ENCODE results near the gene FAM174C. TPM values are rescaled to one million over a fixed set of nuclear protein-coding genes. Genes with fewer than 3 reads are reported as not detected.

FAM174C gene
- total and polyA plus RNA-seq, 4 donors: 14.6 to 79.8 (median 33.8) TPM

DNA sequence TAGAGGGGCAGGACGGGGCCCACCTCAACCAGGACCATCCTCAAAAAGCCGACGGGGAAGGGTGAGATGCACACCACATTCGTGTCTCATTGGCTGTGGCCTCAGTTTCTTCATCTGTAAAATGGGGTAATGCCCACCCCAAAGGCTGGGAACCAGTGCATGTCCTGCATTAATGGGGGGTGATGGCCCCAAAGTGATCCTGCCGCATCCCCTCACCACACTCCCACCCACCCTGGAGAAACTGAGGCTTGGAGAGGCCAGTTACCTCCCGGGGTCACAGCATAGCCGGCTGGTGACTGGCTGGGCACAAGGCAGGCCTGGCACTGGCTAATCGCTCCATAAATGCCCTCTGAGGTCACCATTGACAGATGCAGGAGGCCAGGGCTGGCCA lies 27.6 kb upstream of the FAM174C start:
- DNase-seq (ENCODE audit: low spot score): no peak
- H3K4me1 ChIP-seq (ENCODE audit: control insufficient read depth in 4 of 4, insufficient read depth in 4 of 4, low read length in 3 of 4): peaks cover 26 to 69% (median 48%) of the 10 kb centered on the region in 4 donors
- H3K36me3 ChIP-seq (ENCODE audit: control insufficient read depth in 4 of 4, insufficient read depth in 3 of 4, low read depth in 1 of 4, low read length in 3 of 4): peaks cover 0 to 4% (median 0%) of the 10 kb centered on the region in 4 donors
- H3K4me3 ChIP-seq (ENCODE audit: low read depth in 1 of 3, low read length in 3 of 3): peak overlapping the region in 2 of 3 donors; percentile 41 to 75
- no peaks in the 10 kb centered on the region for H3K9me3 ChIP-seq (ENCODE audit: control insufficient read depth in 4 of 4, low read length in 3 of 4)
- peak overlapping the region; percentile 97 to 99 for H3K27ac ChIP-seq (ENCODE audit: low read depth in 1 of 2, low read length in 2 of 2)
- H3K27me3 ChIP-seq (ENCODE audit: control insufficient read depth in 4 of 4, insufficient read depth in 4 of 4, low read length in 3 of 4): no peaks in the 10 kb centered on the region
- WGBS: 55% methylated on average over 8 of the region's 8 CpGs
- TF ChIP-seq TAF1 (conservative IDR thresholded peaks at IDR 0.05) (no peak), JUND (IDR thresholded peaks at IDR 0.05) (no peak), FOXA2 (IDR thresholded peaks at IDR 0.05) (no peak), EGR1 (IDR thresholded peaks at IDR 0.05; ENCODE audit: low read depth in 2 of 2) (no peak), NR2F2 (IDR thresholded peaks at IDR 0.05) (peak; percentile 31), RXRA (IDR thresholded peaks at IDR 0.05) (peak; percentile 42 to 53), HNF4A (conservative IDR thresholded peaks at IDR 0.05) (no peak), SP1 (IDR thresholded peaks at IDR 0.05) (no peak), YY1 (IDR thresholded peaks at IDR 0.05) (no peak), FOXA1 (IDR thresholded peaks at IDR 0.05) (no peak)
- TF ChIP-seq, protein P1, sequence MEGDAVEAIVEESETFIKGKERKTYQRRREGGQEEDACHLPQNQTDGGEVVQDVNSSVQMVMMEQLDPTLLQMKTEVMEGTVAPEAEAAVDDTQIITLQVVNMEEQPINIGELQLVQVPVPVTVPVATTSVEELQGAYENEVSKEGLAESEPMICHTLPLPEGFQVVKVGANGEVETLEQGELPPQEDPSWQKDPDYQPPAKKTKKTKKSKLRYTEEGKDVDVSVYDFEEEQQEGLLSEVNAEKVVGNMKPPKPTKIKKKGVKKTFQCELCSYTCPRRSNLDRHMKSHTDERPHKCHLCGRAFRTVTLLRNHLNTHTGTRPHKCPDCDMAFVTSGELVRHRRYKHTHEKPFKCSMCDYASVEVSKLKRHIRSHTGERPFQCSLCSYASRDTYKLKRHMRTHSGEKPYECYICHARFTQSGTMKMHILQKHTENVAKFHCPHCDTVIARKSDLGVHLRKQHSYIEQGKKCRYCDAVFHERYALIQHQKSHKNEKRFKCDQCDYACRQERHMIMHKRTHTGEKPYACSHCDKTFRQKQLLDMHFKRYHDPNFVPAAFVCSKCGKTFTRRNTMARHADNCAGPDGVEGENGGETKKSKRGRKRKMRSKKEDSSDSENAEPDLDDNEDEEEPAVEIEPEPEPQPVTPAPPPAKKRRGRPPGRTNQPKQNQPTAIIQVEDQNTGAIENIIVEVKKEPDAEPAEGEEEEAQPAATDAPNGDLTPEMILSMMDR (IDR thresholded peaks at IDR 0.05; ENCODE audit: low read depth, low read length, missing input control): no peak
- TF ChIP-seq, protein P2, sequence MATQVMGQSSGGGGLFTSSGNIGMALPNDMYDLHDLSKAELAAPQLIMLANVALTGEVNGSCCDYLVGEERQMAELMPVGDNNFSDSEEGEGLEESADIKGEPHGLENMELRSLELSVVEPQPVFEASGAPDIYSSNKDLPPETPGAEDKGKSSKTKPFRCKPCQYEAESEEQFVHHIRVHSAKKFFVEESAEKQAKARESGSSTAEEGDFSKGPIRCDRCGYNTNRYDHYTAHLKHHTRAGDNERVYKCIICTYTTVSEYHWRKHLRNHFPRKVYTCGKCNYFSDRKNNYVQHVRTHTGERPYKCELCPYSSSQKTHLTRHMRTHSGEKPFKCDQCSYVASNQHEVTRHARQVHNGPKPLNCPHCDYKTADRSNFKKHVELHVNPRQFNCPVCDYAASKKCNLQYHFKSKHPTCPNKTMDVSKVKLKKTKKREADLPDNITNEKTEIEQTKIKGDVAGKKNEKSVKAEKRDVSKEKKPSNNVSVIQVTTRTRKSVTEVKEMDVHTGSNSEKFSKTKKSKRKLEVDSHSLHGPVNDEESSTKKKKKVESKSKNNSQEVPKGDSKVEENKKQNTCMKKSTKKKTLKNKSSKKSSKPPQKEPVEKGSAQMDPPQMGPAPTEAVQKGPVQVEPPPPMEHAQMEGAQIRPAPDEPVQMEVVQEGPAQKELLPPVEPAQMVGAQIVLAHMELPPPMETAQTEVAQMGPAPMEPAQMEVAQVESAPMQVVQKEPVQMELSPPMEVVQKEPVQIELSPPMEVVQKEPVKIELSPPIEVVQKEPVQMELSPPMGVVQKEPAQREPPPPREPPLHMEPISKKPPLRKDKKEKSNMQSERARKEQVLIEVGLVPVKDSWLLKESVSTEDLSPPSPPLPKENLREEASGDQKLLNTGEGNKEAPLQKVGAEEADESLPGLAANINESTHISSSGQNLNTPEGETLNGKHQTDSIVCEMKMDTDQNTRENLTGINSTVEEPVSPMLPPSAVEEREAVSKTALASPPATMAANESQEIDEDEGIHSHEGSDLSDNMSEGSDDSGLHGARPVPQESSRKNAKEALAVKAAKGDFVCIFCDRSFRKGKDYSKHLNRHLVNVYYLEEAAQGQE (IDR thresholded peaks at IDR 0.05): no peak
- no peak overlapping the region for H3K9ac ChIP-seq (ENCODE audit: low read depth in 1 of 2, low read length in 2 of 2)

DNA sequence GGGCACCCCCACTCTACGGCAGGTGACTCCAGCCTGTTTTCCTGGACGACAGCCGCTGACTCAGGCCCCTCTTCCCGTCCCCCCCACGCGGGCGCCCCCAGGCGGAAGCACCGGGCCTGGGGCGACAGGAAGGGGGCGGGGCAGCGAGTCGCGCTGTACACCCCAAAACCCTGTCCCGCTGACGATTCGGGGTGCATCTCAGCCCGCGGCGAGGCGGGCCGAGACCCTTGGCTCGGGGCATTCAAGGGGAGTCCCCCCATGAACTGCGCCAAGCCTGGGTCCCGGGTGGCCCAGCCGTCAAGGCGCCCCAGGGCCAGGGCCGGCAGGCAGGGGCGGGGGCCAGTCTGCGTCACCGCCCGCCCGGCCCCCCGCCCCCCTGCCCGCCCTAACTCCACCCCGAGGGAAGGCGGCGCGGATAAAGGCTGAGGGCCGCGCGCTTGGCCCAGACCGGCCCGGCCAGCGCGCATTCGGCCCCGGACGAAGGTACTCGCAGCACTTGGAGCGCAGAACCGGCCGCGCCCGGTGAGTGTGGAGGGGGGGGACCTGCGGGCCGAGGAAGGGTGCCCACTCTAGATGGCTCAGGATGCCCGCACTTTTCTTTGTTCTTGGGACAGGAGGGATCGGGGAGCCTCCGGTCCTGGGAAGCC lies 27.1 kb upstream of the FAM174C start, which contains the start of gene MIDN:
Gene MIDN, plus strand, starts transcription at position 445 of the 647 bp plus-strand sequence. CDS start 1,714 bp downstream, outside the sequence.
- H3K27ac ChIP-seq (ENCODE audit: low read depth in 1 of 2, low read length in 2 of 2): peak within 1 kb of the TSS; percentile 97 to 99
- H3K4me3 ChIP-seq (ENCODE audit: low read depth in 1 of 3, low read length in 3 of 3): peak within 1 kb of the TSS; percentile 47 to 75 (median 62)
- peak within 1 kb of the TSS; percentile 10 to 53 for H3K9ac ChIP-seq (ENCODE audit: low read depth in 1 of 2, low read length in 2 of 2)
- H3K27me3 ChIP-seq (ENCODE audit: control insufficient read depth in 4 of 4, insufficient read depth in 4 of 4, low read length in 3 of 4): no peaks in the 10 kb centered on the region
- WGBS: under 1% methylated on average over 60 of the region's 60 CpGs
- no peaks in the 10 kb centered on the region for H3K9me3 ChIP-seq (ENCODE audit: control insufficient read depth in 4 of 4, low read length in 3 of 4)
- peak; percentile 77 for DNase-seq (ENCODE audit: low spot score)
- H3K36me3 ChIP-seq (ENCODE audit: control insufficient read depth in 4 of 4, insufficient read depth in 3 of 4, low read depth in 1 of 4, low read length in 3 of 4): peaks cover 0 to 4% (median 0%) of the 10 kb centered on the region in 4 donors
- peaks cover 26 to 66% (median 44%) of the 10 kb centered on the region in 4 donors for H3K4me1 ChIP-seq (ENCODE audit: control insufficient read depth in 4 of 4, insufficient read depth in 4 of 4, low read length in 3 of 4)
- TF ChIP-seq JUND (IDR thresholded peaks at IDR 0.05): peak in 1 of 2 donors; percentile 50
- no peak for TF ChIP-seq HNF4G (IDR thresholded peaks at IDR 0.05)
- peak; percentile 76 for TF ChIP-seq TAF1 (conservative IDR thresholded peaks at IDR 0.05)
- TF ChIP-seq, protein P3, sequence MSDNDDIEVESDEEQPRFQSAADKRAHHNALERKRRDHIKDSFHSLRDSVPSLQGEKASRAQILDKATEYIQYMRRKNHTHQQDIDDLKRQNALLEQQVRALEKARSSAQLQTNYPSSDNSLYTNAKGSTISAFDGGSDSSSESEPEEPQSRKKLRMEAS (IDR thresholded peaks at IDR 0.05): no peak
- TF ChIP-seq, protein P4, sequence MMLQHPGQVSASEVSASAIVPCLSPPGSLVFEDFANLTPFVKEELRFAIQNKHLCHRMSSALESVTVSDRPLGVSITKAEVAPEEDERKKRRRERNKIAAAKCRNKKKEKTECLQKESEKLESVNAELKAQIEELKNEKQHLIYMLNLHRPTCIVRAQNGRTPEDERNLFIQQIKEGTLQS (IDR thresholded peaks at IDR 0.05): no peak
- TF ChIP-seq, protein P2 (IDR thresholded peaks at IDR 0.05): no peak
- no peak for TF ChIP-seq FOXA1 (IDR thresholded peaks at IDR 0.05)
- no peak for TF ChIP-seq FOXA2 (IDR thresholded peaks at IDR 0.05)
- no peak for TF ChIP-seq RXRA (IDR thresholded peaks at IDR 0.05)
- TF ChIP-seq, protein P1 (IDR thresholded peaks at IDR 0.05; ENCODE audit: low read depth, low read length, missing input control): peak; percentile 4
- TF ChIP-seq YY1 (IDR thresholded peaks at IDR 0.05): no peak
- TF ChIP-seq HNF4A (conservative IDR thresholded peaks at IDR 0.05): no peak
- no peak for TF ChIP-seq NR2F2 (IDR thresholded peaks at IDR 0.05)
- TF ChIP-seq SP1 (IDR thresholded peaks at IDR 0.05): peak; percentile 34
- TF ChIP-seq, protein P5, sequence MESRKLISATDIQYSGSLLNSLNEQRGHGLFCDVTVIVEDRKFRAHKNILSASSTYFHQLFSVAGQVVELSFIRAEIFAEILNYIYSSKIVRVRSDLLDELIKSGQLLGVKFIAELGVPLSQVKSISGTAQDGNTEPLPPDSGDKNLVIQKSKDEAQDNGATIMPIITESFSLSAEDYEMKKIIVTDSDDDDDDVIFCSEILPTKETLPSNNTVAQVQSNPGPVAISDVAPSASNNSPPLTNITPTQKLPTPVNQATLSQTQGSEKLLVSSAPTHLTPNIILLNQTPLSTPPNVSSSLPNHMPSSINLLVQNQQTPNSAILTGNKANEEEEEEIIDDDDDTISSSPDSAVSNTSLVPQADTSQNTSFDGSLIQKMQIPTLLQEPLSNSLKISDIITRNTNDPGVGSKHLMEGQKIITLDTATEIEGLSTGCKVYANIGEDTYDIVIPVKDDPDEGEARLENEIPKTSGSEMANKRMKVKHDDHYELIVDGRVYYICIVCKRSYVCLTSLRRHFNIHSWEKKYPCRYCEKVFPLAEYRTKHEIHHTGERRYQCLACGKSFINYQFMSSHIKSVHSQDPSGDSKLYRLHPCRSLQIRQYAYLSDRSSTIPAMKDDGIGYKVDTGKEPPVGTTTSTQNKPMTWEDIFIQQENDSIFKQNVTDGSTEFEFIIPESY (IDR thresholded peaks at IDR 0.05): no peak
- no peak for TF ChIP-seq EGR1 (IDR thresholded peaks at IDR 0.05; ENCODE audit: low read depth in 2 of 2)

Data from liver (tissue), 9 donors.